Nucleus accumbens (tissue), 56 donors: ENCODE measurements around the gene RFPL3.
"Not testable (repeated sequence)": the region's sequence is repeated elsewhere in the genome, so short reads cannot be mapped to it uniquely, and the experiment has no call there.

Source experiments
- DNase-seq, 56 donors: peaks; one replicate each; lab custom pipeline; 2025; lab: John Stamatoyannopoulos, UW

Gene RFPL3

DNA sequence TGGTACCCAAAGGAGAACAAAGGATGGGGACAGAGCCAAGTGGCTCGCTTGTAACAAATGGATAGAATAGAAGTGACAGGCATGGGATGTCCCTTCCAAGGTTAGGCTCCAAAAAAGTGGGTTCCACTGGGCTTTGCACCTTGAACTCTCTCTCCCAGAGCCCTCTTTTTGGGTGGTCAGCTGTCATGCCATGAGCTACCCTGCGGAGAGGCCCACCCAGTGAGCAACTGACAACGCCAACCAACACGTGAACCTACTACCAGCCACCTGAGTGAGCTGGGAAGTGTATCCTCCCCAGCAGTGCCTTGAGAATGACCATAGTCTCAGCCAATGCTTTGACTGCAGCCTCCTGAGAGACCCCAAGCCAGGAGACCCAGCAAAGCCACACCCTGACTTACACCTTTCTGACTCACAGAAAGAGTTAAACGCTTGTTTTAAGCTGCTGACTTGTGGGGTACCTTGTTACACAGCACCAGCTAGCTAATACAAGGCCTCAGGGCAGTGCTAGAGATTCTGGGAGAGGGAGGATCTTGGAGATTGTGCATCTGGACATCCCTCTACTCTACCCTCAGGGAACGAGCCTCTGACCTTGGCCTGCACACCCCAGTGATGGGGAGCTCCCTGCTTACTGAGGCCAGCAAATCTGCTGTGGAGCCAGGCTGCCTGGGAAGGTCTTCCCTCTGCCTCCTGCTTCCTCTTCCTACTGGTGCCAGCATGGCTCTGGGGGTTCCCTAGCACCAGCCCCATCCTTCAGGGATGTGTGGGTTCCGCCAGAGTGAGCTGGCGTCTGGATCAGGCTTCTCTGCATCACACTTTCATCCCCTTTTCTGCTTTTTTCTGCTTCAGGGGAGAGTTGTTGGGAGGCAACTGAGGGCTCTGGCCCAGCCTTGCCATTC is 29.1 kb upstream of the RFPL3 start:
- no peak for DNase-seq

GRCh38 chr22:32329202-32329645 is 28.4 kb upstream of the RFPL3 start:
- DNase-seq, result no peak

GRCh38 chr22:32331236-32331917 is 26.3 kb upstream of the RFPL3 start:
- DNase-seq, result no peak

GRCh38 chr22:32331918-32332725 is 25.5 kb upstream of the RFPL3 start:
- no peak for DNase-seq

DNA sequence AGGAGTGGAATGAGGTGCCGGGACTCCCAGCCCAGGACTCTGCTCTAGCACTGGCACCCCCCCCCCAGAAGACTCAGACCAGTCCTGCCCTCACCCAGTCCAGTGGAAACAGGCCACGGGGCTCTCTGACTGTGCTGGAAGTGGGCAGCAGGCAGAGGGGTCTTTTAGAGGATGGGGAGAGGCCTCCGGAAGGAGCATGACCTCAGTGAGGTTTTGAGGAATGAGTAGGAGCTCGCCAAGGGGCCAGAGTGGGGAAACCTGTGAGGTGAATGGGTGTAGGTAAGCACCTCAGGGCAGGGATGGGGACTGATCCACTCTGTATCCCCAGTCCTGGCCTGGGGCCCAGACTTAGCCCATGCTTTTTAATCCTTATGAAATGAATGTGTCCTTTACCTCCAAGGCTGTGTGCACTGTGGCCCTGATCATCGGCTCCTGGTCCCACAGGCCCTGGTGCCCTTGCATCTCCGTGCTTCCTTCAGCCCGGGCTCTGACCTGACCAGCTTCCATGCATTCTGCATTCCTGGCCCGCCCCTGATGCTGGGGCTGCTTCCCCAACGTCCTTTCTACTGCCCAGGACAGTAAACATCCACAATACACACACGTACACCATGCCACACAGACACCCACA is 24.4 kb upstream of the RFPL3 start:
- DNase-seq, result no peak

GRCh38 chr22:32333769-32334659 is 23.7 kb upstream of the RFPL3 start:
- DNase-seq, result no peak

GRCh38 chr22:32334660-32335365 is 22.9 kb upstream of the RFPL3 start:
- DNase-seq, result no peak

- DNase-seq, result no peak
Measured at GRCh38 chr22:32335471-32335870, 22.2 kb upstream of the RFPL3 start.

- DNase-seq, result no peak
Measured at GRCh38 chr22:32336121-32336603, 21.5 kb upstream of the RFPL3 start.

GRCh38 chr22:32336771-32337424 is 20.8 kb upstream of the RFPL3 start:
- no peak for DNase-seq

DNA sequence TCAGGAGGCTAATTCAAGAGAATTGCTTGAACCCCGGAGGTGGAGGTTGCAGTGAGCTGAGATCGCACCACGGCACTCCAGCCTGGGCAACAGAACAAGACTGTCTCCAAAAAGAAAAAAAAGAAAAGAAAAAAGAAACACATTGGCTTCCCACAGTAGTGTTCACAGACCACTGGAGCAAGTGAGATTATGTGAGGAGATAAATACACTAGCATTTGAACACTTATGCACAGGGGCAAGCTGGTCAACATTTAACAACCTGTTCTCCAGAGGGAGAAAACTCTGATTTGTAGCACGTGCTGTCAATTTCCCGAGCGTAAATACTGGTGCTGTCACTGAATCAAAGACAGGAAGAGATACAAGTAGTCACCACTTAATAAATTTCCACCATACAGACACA is 20.2 kb upstream of the RFPL3 start:
- DNase-seq, result not testable (repeated sequence)

- no peak for DNase-seq
Measured at GRCh38 chr22:32338757-32339156, 18.9 kb upstream of the RFPL3 start.

GRCh38 chr22:32339190-32340012 is 18.3 kb upstream of the RFPL3 start:
- no peak for DNase-seq

DNA sequence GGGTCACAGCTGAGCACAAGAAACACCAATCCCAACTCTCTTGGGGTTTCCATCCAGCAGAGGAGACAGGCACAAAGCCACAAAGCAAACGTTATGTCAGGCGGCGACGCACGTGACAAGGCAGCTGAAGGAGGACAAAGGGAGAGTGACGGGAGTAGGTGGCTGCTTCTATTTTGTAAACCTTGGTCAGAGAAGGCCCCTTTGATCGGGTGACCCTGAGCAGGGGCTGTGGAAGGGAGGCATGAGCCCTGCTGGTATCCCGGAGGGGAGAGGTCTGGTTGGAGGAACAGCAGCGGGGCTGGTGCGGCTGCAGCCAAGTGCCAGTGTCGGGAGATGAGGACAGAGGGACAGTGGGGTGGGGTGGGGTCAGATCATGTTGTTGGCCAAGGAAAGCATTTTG is 17.3 kb upstream of the RFPL3 start:
- no peak for DNase-seq

DNA sequence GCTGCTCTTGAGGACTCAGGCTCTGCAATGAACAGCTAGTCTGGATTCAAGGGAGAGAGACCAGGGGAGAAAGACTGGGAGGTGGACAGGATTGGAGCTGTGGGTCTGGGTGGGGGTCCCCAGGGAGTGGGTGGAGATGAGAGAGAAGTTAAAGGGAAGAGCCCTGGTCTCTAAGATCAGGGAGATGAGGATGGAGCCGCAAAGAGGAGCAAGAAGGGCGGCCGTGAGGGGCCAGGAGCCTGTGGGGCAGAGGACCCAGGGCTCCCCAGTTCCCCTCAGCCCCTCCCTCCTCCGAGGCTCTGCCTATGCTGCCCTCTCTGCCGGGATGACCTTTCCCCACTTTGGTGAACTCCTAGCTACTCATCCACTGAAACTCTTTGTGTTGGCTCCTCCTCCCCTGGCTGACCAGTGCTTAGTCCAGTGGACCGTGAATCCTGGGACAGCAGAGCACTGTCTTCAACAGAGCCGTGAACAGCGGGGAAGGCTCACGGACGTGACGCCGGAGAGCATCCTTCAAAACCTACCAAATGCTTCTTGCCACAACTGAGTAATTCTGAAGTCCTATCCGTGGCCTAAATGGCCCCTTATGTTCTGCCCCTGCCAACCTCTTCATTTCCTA is 16.4 kb upstream of the RFPL3 start:
- no peak for DNase-seq

- DNase-seq, result no peak
Measured at GRCh38 chr22:32342977-32343376, 14.7 kb upstream of the RFPL3 start.

DNA sequence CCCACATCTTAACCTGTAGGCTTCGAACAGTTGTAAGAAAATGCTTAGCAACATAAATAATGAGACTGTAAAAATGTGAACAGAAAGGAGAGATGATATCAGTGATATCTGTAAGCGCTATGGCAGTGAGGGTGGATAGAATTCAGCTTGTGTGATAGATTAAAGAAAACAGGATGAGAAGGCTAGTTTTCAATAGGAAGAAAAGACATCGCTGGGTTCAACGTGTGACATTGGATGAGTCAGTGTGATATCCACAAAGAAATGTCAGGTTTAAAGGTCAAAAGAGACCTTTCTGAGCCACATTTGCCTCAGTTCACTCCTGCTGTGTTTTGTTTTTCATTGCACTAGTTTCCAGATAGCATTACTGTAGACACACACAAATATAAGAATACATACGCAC is 13.7 kb upstream of the RFPL3 start:
- no peak for DNase-seq
